ENCODE measurements around the gene PSMD7. TPM values are rescaled to one million over a fixed set of nuclear protein-coding genes. Genes with fewer than 3 reads are reported as not detected.

The PSMD7 gene
- total RNA-seq, result 64.3 TPM

- DNase-seq (ENCODE audit: low spot score), result peak; percentile 92
Observed at GRCh38 chr16:74296432-74297144, at the start of gene PSMD7. Gene PSMD7, plus strand, starts transcription at chr16:74296814. Its CDS starts 101 bp downstream, at chr16:74296915.

GRCh38 chr16:74249254-74249653, 47.4 kb upstream of the PSMD7 start:
- no peak for DNase-seq (ENCODE audit: low spot score)

GRCh38 chr16:74249846-74250245, 46.8 kb upstream of the PSMD7 start:
- no peak for DNase-seq (ENCODE audit: low spot score)

GRCh38 chr16:74252329-74252728, 44.3 kb upstream of the PSMD7 start:
- DNase-seq (ENCODE audit: low spot score), result no peak

GRCh38 chr16:74253161-74253938, 43.3 kb upstream of the PSMD7 start:
- DNase-seq (ENCODE audit: low spot score), result no peak

- no peak for DNase-seq (ENCODE audit: low spot score)
Observed at GRCh38 chr16:74257061-74257460, 39.6 kb upstream of the PSMD7 start.

- no peak for DNase-seq (ENCODE audit: low spot score)
Observed at GRCh38 chr16:74261068-74261467, 35.5 kb upstream of the PSMD7 start.

- no peak for DNase-seq (ENCODE audit: low spot score)
Observed at GRCh38 chr16:74264811-74265210, 31.8 kb upstream of the PSMD7 start.

- DNase-seq (ENCODE audit: low spot score), result no peak
Observed at GRCh38 chr16:74268372-74268782, 28.2 kb upstream of the PSMD7 start.

- DNase-seq (ENCODE audit: low spot score), result no peak
Observed at GRCh38 chr16:74271872-74272271, 24.7 kb upstream of the PSMD7 start.

GRCh38 chr16:74275031-74275636, 21.5 kb upstream of the PSMD7 start:
- DNase-seq (ENCODE audit: low spot score), result no peak

GRCh38 chr16:74275711-74276110, 20.9 kb upstream of the PSMD7 start:
- no peak for DNase-seq (ENCODE audit: low spot score)

- DNase-seq (ENCODE audit: low spot score), result no peak
Observed at GRCh38 chr16:74277974-74278373, 18.6 kb upstream of the PSMD7 start.

- DNase-seq (ENCODE audit: low spot score), result no peak
Observed at GRCh38 chr16:74279266-74279665, 17.3 kb upstream of the PSMD7 start.

GRCh38 chr16:74279805-74280204, 16.8 kb upstream of the PSMD7 start:
- no peak for DNase-seq (ENCODE audit: low spot score)

- no peak for DNase-seq (ENCODE audit: low spot score)
Observed at GRCh38 chr16:74280448-74280847, 16.2 kb upstream of the PSMD7 start.

- DNase-seq (ENCODE audit: low spot score), result no peak
Observed at GRCh38 chr16:74281300-74281699, 15.3 kb upstream of the PSMD7 start.

- DNase-seq (ENCODE audit: low spot score), result no peak
Observed at GRCh38 chr16:74283716-74284115, 12.9 kb upstream of the PSMD7 start.

GRCh38 chr16:74288065-74288464, 8.5 kb upstream of the PSMD7 start:
- no peak for DNase-seq (ENCODE audit: low spot score)

GRCh38 chr16:74290356-74290755, 6.3 kb upstream of the PSMD7 start:
- no peak for DNase-seq (ENCODE audit: low spot score)

GRCh38 chr16:74291176-74291575, 5.4 kb upstream of the PSMD7 start:
- no peak for DNase-seq (ENCODE audit: low spot score)

GRCh38 chr16:74291577-74292208, 4.9 kb upstream of the PSMD7 start:
- no peak for DNase-seq (ENCODE audit: low spot score)

GRCh38 chr16:74296104-74296431, 546 bp upstream of the PSMD7 start:
- no peak for DNase-seq (ENCODE audit: low spot score)

Measured in mucosa of gallbladder (tissue), 1 donor.